ENCODE measurements around the gene PCSK7.

DNA sequence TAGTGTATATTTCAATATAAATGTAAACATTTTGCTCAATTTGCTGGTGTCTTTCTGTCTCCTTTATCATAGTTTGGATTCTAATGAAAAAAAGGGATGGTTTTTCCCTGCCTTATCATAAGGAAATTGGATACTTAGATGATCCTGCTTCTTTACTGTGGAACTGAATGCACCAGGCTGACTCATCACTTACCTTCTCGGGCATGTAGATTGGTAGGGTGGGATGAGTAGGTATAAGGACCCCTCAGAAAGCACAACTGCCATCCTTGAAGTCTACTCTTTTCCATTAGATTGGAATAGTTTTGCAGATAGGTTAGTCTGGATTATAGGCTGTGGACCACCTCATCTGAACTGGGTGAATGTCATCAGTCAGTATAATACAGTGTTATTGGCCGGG lies 60.9 kb downstream of the PCSK7 start:
- TF ChIP-seq EZH2 (optimal IDR thresholded peaks at IDR 0.05; ENCODE audit: low read depth, low read length) (no peak), EZH2phosphoT487 (IDR thresholded peaks at IDR 0.05; ENCODE audit: low read length) (no peak)
- TF ChIP-seq, protein P1, sequence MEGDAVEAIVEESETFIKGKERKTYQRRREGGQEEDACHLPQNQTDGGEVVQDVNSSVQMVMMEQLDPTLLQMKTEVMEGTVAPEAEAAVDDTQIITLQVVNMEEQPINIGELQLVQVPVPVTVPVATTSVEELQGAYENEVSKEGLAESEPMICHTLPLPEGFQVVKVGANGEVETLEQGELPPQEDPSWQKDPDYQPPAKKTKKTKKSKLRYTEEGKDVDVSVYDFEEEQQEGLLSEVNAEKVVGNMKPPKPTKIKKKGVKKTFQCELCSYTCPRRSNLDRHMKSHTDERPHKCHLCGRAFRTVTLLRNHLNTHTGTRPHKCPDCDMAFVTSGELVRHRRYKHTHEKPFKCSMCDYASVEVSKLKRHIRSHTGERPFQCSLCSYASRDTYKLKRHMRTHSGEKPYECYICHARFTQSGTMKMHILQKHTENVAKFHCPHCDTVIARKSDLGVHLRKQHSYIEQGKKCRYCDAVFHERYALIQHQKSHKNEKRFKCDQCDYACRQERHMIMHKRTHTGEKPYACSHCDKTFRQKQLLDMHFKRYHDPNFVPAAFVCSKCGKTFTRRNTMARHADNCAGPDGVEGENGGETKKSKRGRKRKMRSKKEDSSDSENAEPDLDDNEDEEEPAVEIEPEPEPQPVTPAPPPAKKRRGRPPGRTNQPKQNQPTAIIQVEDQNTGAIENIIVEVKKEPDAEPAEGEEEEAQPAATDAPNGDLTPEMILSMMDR (IDR thresholded peaks at IDR 0.05; ENCODE audit: low read length) = no peak
